NK-92 (cell line): ENCODE measurements around the gene EME2.
"Not testable (repeated sequence)": the region's sequence is repeated elsewhere in the genome, so short reads cannot be mapped to it uniquely, and the experiment has no call there.

Source experiments
- DNase-seq: peaks from one replicate; lab custom pipeline; 2025; ENCODE audit not compliant: unreplicated experiment; lab: John Stamatoyannopoulos, UW

EME2 gene, protein sequence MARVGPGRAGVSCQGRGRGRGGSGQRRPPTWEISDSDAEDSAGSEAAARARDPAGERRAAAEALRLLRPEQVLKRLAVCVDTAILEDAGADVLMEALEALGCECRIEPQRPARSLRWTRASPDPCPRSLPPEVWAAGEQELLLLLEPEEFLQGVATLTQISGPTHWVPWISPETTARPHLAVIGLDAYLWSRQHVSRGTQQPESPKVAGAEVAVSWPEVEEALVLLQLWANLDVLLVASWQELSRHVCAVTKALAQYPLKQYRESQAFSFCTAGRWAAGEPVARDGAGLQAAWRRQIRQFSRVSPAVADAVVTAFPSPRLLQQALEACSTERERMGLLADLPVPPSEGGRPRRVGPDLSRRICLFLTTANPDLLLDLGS

DNA sequence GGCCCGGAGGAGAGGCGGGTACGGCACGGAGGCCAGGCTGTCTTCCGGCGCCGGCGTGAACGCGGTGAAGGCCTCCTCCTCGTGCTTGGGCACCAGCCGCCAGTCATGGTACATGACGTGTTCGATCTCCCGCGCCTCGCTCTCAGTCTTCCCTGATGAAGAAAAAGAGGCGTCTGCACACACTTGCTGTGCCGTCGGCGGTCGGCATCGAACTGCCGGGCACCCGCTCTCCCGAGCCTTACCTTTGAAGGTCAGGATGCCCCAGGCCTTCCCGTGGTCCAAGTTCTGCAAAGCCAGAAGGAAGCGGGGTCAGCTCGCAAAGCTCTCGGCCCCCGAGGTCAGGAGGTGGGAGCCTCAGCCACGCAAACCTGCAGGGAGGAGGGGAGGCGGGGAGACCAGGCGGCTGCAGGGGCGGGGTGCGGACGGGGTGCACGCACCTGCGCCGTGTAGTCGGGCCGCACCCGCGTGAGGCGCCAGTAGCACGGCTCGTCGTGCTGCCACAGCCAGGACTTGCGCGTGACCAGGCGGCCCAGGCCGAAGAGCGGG is at the start of gene EME2:
TSS of gene EME2 (plus strand) at position 449 of the 546 bp plus-strand sequence. CDS start 418 bp downstream, outside the sequence.
- no peak for DNase-seq

DNA sequence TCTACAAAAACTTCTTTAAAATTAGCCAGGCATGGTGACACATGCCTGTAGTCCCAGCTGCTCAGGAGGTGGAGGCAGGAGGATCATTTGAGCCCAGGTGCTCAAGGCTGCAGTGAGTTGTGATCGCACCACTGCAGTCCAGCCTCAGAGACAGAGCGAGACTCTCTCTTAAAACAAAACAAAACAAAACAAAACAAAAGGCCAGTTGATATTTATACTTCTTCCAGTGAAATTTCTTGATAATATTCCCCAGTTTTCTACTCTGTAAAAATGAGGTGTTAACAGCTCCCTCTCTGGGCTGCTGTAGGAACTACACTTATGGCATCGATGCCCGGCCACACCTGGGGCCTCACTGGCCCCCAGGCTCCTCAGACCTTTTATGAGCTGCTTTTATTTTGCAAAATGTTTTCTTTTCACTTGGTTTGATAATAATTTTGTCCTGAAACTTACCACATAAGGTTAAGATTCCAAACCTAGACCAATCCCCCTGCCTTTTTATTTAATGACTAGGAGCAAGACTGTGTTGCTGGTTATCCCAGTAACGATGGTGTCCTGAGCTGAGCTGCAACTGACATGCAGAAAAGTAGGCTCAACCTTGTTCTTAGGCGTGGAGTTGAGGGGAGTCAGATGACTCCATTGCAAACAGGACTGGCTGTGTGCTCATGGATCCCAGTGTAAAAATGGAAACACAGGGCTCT is 49.0 kb upstream of the EME2 start:
- DNase-seq = no peak

- no peak for DNase-seq
Measured at GRCh38 chr16:1724491-1724890, 48.1 kb upstream of the EME2 start.

GRCh38 chr16:1726661-1727502 is 45.7 kb upstream of the EME2 start:
- no peak for DNase-seq

- DNase-seq = no peak
Measured at GRCh38 chr16:1727651-1728624, 44.7 kb upstream of the EME2 start.

GRCh38 chr16:1729026-1729425 is 43.6 kb upstream of the EME2 start:
- no peak for DNase-seq

- no peak for DNase-seq
Measured at GRCh38 chr16:1729445-1729844, 43.2 kb upstream of the EME2 start.

GRCh38 chr16:1731073-1731472 is 41.5 kb upstream of the EME2 start:
- DNase-seq = no peak

- no peak for DNase-seq
Measured at GRCh38 chr16:1731603-1732002, 41.0 kb upstream of the EME2 start.

GRCh38 chr16:1732071-1732470 is 40.5 kb upstream of the EME2 start:
- DNase-seq = no peak

DNA sequence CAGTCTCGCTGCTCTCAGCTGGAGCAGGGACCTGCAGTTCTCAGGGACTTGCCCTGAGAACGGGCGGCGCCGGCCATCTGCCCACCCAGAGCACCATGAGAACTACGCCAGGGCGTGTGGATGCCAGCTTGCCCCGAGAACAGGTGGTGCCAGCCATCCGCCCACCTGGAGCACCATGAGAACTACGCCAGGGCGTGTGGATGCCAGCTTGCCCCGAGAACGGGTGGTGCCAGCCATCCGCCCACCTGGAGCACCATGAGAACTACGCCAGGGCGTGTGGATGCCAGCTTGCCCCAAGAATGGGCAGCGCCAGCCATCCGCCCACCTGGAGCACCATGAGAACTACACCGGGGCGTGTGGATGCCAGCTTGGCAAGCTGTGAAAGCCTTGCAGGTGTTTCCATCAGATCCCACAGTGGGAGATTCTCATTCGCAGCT is 40.0 kb upstream of the EME2 start:
- DNase-seq = not testable (repeated sequence)

DNA sequence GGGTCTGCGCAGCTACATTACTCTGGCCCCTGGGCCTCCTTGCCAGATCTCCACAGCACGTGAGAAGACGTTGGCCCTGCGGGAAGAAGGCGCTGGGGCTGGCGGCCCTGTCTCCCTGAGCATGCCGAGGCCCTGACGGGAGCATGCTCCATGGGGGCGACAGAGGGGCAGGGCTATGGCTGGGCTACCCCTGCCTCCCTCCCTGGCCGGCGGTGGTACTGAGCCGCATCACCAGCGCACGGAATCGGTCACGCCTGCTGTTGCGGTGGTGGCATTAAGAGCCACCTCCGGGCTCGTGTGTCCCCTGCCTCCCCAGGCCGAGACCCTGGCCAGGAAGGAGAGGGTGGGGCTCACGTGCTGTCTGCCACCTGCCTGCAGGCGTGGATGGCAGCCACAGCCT is 38.5 kb upstream of the EME2 start:
- DNase-seq = no peak

DNA sequence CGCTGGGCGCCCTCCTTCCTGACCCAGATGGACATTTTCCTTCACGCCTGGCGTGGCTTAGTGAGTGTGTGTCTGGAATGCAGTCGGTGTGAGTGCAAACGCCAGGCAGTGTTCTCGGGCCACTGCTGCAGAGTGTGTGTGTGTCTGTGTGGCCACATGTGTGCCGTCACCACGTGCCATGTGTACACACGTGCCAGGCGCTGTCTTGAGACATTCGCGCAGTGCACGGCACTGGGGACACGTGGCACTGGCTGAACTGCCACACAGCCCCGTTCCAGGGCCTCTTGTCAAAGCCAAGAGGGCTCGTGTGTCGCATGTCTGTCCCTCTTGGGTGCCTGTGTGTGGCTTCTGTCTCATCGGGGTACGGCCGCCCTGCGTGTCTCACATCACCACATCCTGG is 37.8 kb upstream of the EME2 start:
- DNase-seq = no peak

GRCh38 chr16:1740234-1740633 is 32.4 kb upstream of the EME2 start:
- DNase-seq = no peak

DNA sequence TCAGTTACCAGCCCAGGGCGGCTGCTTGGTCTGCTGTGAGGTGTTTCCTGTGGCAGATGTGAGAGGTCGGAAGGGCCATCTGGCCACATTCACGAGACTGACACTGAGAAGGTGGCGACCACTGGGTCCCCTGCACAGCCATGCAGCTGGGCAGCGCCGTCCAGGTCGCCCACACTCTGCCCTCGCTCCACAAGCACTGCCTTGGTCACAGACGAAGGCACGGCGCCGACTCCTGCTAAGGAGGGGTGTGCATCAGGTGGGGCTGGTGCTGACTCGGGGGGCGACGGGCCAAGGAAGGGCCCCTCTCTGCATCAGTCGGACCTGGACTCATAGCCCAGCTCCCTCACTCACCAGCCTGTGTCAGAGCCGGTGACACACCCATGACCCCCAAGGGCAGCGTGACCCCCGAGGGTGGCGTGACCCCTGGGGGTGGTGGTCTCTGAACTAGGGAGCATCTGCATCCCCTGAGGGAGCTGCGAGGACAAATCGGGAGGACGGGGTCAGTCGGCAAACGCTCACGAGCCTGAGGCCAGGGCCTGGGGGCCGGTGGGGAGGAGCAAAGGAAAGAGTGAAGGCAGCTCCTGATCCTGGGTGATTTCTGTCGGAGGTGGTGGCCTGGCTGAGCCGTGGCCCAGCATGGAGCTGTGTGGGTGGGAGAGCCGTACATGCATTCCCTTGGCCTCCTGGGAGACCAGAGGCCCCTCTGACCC is 31.7 kb upstream of the EME2 start:
- DNase-seq = no peak

DNA sequence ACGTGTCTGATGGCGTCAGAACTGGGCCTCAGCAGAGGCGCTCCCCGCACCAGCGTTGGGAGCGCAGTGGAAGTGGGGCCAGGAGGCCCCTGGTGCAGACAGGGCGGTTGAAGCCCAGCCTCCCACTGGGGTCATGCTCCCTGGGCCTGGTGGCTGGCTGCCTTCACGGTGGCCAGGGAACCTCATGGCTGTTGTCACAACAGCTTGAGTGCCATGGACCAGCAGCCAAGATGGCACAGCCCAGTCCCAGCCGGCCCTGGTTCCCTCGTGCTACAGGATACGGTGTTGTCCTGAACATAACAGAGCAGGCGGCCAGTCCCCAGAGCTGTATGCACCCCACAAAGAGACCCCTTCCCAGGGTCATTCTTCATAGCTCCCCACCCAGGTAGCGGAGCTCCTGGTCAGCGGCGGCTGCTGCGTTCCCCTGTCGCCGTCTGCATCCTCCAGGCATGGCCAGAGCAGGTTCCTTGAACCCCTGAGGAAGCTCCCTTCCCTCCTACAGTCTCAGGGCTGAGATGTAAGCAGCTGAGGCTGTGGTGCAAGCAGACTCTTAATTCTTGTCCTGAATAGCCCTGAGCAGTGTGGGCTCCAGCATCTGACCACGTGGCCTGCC is 31.0 kb upstream of the EME2 start:
- DNase-seq = no peak

DNA sequence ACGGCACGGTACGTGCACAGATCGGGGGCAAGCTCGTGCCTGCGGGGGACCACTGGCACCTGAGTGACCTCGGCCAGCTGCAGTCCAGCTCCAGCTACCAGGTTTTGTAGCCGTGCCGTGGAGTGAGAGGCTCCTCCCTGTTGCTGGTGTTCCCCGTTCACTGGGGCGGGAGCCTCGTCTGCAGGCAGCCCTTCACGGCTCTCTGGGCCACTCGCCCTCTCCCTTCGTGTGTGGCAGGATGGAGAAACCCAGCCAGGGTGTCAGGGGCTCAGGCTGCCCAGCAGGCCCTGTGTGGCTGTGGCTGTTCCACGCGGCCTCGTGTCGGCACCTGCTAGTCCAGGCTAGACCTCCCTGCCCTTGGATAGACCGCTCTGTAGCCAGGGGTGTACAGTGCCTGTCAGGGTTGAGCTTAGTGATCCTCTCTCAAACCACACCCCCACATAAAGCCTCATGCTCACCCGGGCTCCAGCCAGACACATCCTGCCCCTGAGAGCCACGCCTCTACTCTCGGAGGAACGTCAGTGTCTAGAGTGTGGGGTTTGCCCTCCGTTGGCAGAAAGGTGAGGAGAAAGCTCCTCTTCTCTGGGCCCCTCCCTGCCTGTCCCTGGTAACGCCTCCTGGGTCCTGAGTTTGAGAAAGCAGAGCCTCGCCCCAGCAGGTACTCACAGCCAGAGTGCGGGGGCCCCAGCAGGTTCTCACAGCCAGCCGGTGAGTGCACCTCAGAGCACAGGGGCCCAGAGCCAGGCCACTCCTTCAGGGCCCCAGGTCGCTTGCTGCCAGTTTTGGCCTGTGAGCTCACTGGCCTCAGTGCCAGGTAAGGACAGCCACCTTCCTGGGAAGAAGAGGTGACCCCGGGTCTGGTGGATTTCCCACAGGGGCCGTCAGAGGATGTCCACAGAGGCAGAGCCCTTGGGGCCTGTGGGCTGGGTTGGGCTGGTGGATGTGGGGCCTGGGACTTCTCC is 29.0 kb upstream of the EME2 start:
- no peak for DNase-seq

DNA sequence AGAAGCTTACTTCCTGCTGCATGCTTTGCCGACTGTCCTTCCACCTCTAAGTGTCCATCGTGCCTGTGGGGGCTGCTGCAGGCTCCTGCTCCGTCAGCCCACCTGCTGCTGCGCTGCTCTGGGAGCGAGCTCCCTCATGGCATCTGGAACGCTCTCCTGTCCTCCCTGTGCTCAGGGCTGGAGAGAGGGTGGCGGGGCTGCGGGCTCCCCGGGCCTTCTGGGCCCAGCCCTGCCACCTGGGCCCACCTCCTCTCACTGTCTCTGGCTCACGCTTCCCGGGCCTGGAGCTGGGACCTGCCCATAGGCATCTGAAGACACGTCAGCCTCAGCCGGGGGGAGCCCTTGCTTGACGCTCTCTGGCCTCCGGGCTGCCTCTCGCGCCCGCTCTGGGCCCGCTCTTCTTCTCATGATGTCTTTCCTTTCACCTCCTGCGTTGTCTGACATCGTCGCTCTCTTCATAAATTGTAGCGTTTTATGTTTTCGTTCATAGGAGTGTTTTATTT is 28.2 kb upstream of the EME2 start:
- DNase-seq = no peak
